ENCODE results near the gene ENTHD1.

DNA sequence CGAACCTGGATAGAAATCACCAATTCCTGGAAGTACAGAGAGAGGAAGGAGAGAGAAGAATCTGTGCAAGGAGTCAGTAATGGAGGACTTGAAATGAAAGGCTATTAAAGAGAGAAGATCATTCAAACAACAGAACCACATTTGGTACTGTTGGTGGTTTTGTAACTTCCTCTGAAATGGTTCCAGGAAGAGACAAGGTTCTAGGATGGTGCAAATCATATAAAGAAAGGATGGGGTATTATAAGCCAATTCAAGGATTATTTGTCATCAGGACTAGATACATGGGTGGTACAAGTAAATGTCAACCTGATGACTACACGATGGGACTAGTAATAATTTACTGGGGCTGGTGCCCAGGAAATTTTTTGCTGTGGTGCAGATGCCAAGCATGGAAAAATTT is 37.7 kb upstream of the ENTHD1 start:
- TF ChIP-seq ZNF394 (tag by site-specific recombination; IDR thresholded peaks at IDR 0.05; ENCODE audit: borderline replicate concordance) (no peak), ZNF324 (tag by site-specific recombination; IDR thresholded peaks at IDR 0.05) (no peak), WT1 (tag by site-specific recombination; IDR thresholded peaks at IDR 0.05) (no peak), ZNF701 (tag by site-specific recombination; IDR thresholded peaks at IDR 0.05) (no peak), ZNF274 (IDR thresholded peaks at IDR 0.05; ENCODE audit: low read length) (no peak), ZNF274 (tag by site-specific recombination; IDR thresholded peaks at IDR 0.05; ENCODE audit: borderline replicate concordance) (no peak), ZNF670 (tag by site-specific recombination; IDR thresholded peaks at IDR 0.05; ENCODE audit: low read depth) (no peak), ZNF473 (tag by site-specific recombination; IDR thresholded peaks at IDR 0.05) (no peak), MZF1 (tag by site-specific recombination; IDR thresholded peaks at IDR 0.05; ENCODE audit: borderline replicate concordance) (no peak), GLIS1 (tag by site-specific recombination; IDR thresholded peaks at IDR 0.05) (no peak)
- TF ChIP-seq, protein P1, sequence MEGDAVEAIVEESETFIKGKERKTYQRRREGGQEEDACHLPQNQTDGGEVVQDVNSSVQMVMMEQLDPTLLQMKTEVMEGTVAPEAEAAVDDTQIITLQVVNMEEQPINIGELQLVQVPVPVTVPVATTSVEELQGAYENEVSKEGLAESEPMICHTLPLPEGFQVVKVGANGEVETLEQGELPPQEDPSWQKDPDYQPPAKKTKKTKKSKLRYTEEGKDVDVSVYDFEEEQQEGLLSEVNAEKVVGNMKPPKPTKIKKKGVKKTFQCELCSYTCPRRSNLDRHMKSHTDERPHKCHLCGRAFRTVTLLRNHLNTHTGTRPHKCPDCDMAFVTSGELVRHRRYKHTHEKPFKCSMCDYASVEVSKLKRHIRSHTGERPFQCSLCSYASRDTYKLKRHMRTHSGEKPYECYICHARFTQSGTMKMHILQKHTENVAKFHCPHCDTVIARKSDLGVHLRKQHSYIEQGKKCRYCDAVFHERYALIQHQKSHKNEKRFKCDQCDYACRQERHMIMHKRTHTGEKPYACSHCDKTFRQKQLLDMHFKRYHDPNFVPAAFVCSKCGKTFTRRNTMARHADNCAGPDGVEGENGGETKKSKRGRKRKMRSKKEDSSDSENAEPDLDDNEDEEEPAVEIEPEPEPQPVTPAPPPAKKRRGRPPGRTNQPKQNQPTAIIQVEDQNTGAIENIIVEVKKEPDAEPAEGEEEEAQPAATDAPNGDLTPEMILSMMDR (tag by site-specific recombination; IDR thresholded peaks at IDR 0.05), result no peak
